NCI-H460 (cell line): Measurements from ENCODE around the gene SLAMF1. TPM values are rescaled to one million over a fixed set of nuclear protein-coding genes. Genes with fewer than 3 reads are reported as not detected.
A peak's percentile ranks its signal among the peaks of the same experiment; 100 is the strongest.
"Not testable (repeated sequence)": the region's sequence is repeated elsewhere in the genome, so short reads cannot be mapped to it uniquely, and the experiment has no call there.

Source experiments
- DNase-seq: peaks from one replicate; pipeline ENCODE4 v3.0.0-alpha.2; 2016; ENCODE audit warnings: low read depth; ENCODE audit errors: extremely low read depth
- total RNA-seq: library from RNA; depleted of rRNA; stranded (reverse); fragments of >200 nt; shearing (Covaris generic); gene quantifications from 2 replicates; pipeline ENCODE4 v1.2.3, GENCODE V29; 2014

SLAMF1 gene
- total RNA-seq, 1 experiment from 2014 or later = not detected

- peak; percentile 70 for DNase-seq
These were observed 39.7 kb downstream of the SLAMF1 start for GRCh38 chr1:160607011-160607671.

GRCh38 chr1:160606611-160607010 lies 40.2 kb downstream of the SLAMF1 start:
- no peak for DNase-seq

- DNase-seq = no peak
These were observed 40.9 kb downstream of the SLAMF1 start for GRCh38 chr1:160605792-160606479.

- DNase-seq = no peak
These were observed 41.6 kb downstream of the SLAMF1 start for GRCh38 chr1:160605205-160605604.

DNA sequence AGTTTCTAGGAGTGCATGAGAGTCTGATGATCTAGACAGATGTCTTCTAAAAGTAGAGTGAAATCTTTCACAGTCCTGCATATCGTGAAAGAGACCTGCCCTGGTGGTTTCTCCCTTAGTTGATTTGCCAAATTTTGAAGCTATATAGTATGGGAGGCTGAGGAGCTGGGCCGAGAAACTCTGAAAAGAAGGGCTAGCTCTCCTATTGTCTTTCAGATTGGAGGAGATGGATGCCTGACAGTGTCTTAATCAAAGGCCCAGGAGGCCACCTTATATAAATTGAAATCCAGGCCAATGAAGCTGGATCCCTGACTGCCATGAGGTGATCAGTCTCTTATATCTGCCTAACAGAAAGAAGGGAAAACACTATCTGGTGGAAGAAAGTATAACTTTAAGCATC lies 49.1 kb downstream of the SLAMF1 start:
- no peak for DNase-seq

DNA sequence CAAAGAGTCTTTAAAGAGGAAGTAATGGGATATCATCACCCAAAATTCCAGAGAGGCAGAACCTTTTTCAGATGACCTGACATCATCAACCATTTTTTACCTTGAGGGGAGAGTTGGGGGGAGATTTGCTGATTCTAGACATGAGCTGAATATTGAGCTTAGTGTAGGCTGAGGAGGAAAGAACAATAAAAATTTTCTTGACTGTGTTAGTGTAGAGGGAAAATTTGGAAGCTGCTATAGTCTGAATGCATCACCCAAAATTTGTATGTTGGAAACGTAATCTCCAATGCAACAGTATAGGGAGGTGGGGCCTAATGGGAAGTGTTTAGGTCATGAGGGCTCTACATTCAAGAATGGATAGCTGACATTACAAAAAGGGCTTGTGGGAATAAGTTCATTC lies 49.8 kb downstream of the SLAMF1 start:
- DNase-seq = no peak

GRCh38 chr1:160590488-160590887 lies 56.4 kb downstream of the SLAMF1 start:
- no peak for DNase-seq

DNA sequence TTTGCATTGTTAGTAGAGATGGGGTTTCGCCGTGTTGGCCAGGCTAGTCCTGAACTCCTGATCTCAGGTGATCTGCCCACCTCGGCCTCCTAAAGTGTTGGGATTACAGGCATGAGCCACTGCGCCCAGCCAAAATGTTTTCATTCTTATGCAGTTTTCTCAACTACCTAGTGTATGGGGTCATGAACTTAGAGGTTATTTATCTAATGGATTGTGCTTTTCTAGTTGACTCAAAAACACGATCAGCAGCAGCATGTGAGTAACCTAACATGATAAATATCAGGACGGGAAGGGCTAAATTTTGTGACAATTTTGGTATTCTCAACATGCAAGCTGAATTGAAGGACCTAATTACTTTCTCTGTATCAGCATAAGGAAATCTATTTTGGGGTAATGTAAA lies 58.4 kb downstream of the SLAMF1 start:
- no peak for DNase-seq

DNA sequence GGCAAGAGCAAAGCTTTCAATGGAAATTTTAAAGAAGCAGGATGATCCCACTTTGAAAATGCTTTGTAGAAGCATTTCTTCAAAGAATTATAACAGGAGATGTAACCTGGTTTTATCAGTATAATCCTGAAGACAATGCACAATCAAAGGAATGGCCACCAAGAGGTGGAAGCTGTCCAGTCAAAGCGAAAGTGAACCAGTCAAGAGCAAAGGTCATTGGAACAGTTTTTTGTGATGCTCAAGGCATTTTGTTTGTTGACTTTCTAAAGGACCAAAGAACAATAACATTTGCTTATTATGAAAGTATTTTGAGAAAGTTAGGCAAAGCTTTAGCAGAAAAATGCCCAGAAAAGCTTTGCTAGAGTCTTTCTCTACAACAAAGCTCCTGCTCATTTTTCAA lies 62.1 kb downstream of the SLAMF1 start:
- DNase-seq = no peak

DNA sequence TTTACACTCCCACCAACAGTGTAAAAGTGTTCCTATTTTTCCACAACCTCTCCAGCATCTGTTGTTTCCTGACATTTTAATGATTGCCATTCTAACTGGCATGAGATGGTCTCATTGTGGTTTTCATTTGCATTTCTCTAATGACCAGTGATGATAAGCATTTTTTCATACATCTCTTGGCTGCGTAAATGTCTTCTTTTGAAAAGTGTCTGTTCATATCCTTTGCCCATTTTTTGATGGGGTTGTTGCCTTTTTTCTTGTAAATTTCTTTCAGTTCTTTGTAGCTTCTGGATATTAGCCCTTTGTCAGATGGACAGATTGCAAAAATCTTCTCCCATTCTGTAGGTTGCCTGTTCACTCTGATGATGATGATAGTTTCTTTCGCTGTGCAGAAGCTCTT lies 63.9 kb downstream of the SLAMF1 start:
- not testable (repeated sequence) for DNase-seq

- no peak for DNase-seq
These were observed 64.9 kb downstream of the SLAMF1 start for GRCh38 chr1:160581961-160582360.

DNA sequence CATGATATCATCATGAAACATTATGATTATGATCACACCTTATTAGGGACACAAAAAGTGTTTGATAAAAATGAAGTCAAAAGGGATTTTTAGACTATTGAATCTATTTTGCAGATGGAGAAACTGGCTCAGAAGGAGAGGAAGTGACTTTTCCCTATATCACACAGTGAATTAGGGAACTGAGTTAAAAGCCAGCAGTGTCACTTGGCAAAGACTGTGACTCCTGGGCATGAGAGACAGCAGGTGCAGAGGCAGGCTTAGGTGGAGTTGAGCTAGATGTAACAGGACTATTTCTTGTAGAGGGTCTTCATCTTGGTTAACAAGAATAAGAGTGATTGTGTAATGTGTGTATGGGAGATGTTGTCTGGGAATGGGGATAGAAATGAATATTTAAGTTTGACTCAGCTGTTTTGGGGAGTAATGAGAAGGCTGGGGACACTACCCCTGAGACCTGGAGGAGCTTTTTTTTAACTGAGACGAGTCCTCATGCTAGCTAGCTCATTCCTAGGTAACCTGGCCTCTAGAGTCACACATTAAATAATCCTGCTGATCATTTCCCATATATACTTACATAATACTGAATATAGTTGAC lies 66.5 kb downstream of the SLAMF1 start:
- no peak for DNase-seq

GRCh38 chr1:160579216-160579701 lies 67.6 kb downstream of the SLAMF1 start, which contains the start of gene CD84:
CD84 (minus strand) TSS chr1:160579496; CDS start chr1:160579437, 59 bp downstream.
- DNase-seq = no peak

- DNase-seq = no peak
These were observed 68.2 kb downstream of the SLAMF1 start for GRCh38 chr1:160578525-160579191.

DNA sequence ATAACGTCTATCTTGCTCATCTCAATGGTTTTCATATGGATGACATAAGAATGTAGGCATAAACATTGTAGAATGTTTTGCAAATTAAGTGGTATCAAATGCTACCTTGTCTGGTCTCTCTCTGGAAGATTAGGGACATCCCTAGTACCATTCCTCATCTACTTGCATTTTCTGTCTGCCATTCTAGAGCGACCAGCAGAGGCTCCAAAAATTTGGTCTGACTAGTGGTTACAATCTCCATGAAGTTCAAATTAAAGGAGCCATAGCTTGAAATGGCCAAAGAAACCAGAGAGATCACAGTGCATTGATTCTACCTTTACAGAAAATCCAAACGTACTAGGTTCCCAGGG lies 68.7 kb downstream of the SLAMF1 start:
- no peak for DNase-seq

DNA sequence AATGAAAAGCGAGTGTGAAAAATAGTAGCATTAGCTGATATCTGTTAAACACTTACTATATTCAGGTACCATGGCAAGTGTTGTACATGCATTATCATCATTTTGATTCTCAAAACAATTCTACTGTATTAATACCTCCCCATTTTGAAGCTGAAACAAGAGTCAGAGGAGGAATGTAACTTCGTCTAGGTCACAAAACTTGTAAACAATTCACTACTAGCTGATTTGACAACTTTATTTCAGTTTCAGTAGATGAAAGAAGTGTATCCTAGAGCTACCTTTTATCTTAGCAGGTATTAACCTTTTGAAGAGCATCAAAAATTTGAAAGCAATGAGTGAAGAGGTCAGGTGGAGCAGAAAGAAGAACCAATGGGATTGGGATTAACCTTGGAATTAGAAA lies 69.2 kb downstream of the SLAMF1 start:
- DNase-seq = no peak

DNA sequence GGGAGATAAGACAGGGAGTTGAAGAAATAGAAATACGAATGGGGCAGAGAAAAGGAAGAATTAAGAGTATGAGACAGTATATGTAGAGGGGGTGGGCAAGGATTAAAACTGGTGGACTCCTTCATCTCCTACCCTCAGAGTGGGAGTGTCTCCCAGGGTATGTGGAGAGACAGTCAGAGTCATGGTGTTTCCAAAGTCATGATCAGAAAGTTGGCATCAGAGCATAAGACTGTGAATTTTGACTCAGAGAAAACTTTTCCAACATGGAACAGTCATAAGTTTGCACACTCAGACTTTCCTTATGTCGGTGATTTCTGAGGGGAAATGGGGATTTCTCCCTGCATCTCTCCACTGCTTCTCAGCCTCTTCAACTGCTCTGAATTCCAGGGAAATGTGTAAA lies 70.0 kb downstream of the SLAMF1 start:
- no peak for DNase-seq

DNA sequence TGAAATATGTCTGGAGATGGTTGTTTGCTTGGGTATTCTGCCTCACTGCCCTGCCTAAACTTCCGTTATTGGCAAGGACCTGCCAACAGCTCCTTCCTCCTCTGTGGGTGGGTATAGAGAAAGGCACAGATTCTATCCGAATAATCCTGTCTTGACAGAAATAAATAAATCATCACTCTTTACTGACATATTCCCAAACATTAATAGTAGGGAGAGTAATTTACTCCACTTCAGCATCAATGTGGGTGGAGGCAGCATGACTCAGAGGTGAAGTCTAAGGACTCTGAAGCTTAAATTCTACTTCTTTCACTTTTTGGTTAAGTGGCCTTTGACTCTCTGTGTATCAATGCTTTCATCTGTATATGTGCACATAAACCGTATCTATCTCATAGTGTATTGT lies 70.5 kb downstream of the SLAMF1 start:
- no peak for DNase-seq

DNA sequence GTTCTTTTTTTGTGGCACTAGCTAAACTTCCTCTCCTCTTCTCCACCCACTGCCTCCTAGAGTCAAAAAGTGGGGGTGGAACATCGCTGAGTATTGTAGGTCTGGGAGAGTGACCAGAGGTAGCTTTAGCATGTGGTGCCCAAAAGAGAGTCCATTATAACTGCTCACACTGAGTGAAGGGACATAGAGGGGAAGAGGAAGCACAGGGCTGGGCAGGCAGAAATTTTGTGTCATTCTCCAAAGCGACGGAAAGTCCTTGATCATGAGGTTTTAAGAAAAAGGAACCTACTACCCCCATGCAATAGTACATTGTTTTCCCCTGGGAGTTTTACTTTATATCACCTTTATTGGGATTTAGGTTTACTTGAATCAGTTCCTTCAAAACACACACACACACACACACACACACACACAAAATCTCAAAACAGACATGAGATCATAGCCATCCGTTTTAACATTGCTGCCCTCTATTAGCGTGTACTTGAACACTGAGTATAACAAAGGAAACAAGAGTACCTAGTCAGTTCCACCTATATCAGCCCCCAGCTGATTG lies 71.7 kb downstream of the SLAMF1 start:
- no peak for DNase-seq

- DNase-seq = no peak
These were observed 76.0 kb downstream of the SLAMF1 start for GRCh38 chr1:160570840-160571239.

DNA sequence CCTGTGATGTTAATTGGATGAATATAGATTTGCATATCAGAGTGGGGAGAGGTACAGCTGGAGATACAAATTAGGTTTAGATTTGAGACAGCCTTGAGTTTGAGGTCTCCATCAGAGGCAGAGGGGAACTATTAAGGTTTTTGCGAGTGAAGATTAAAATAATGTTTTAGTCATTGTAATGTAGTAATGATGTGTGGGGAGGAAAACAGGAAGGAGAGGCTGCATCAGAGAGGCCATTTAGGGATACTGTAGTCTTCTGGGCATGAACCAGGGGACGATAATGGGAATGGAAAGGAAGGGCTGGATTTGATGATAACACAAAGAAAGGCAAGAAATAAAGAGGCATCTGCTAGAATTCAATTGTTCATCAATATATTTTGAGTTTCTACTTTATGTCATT lies 77.0 kb downstream of the SLAMF1 start:
- no peak for DNase-seq
